Upper lobe of left lung (tissue), 6 donors: ENCODE results near the gene IRF1. TPM values are rescaled to one million over a fixed set of nuclear protein-coding genes. Genes with fewer than 3 reads are reported as not detected.

ENCODE experiments used
- ATAC-seq, 2 donors: fragments of 200-7000 bp; cut with Tn5 transposase; one replicate each; pipeline ENCODE4 v1.9.1; 2022; ENCODE audit warnings: mild to moderate bottlenecking in 2 of 2, moderate library complexity in 2 of 2; ENCODE audit not compliant: low FRiP score in 2 of 2
- DNase-seq, 2 donors: peaks; one replicate each; pipeline ENCODE4 v3.0.0-alpha.2; 2019 to 2020
- H3K27ac ChIP-seq, 4 donors: fragments of 200-600 bp; sonication (generic); one replicate each; pipeline ENCODE4 v1.5.1; 2016 to 2019
- H3K27me3 ChIP-seq, 4 donors: fragments of 200-600 bp; sonication (generic); one replicate each; pipeline ENCODE4 v1.5.1; 2017 to 2019
- H3K36me3 ChIP-seq, 4 donors: fragments of 200-600 bp; sonication (generic); one replicate each; pipeline ENCODE4 v1.5.1; 2016 to 2019
- H3K4me1 ChIP-seq, 4 donors: fragments of 200-600 bp; sonication (generic); one replicate each; pipeline ENCODE4 v1.5.1; 2018 to 2019
- H3K4me3 ChIP-seq, 4 donors: fragments of 200-600 bp; sonication (generic); one replicate each; pipeline ENCODE4 v1.5.1; 2017 to 2019; ENCODE audit warnings: mild to moderate bottlenecking in 2 of 4, moderate library complexity in 1 of 4
- H3K9me3 ChIP-seq, 4 donors: fragments of 200-600 bp; sonication (generic); one replicate each; pipeline ENCODE4 v1.5.1; 2018 to 2019
- EP300 ChIP-seq, 4 donors: sonication (generic); formaldehyde crosslinking; IDR thresholded peaks; one replicate each; pipeline ENCODE4 v1.5.1; 2017; ENCODE audit warnings: antibody characterized with exemption in 4 of 4, control low read depth in 2 of 4
- POLR2A ChIP-seq, 4 donors: fragments of 450-650 bp; IDR thresholded peaks; one replicate each; pipeline ENCODE4 v1.5.1; 2016 to 2017; ENCODE audit warnings: antibody characterized with exemption in 4 of 4, mild to moderate bottlenecking in 2 of 4
- POLR2AphosphoS5 ChIP-seq, 2 donors: sonication (generic); formaldehyde crosslinking; IDR thresholded peaks; one replicate each; pipeline ENCODE4 v1.5.1; 2017; ENCODE audit warnings: antibody characterized with exemption in 2 of 2
- WGBS, 2 donors: methylation state at CpG; one replicate each; pipeline ENCODE4 v1.1.5; 2017 to 2018; 5-methylcytosine and 5-hydroxymethylcytosine counted together
- total RNA-seq, 6 donors: library from RNA; depleted of rRNA in 4 of 6; stranded (reverse); fragments of >200 nt in 4 of 6; gene quantifications; one replicate each; pipeline versions ENCODE4 v1.1.0 to v1.2.1, GENCODE V29; 2016 to 2021
- TF ChIP-seq, protein P1 (sequence below), 6 experiments: fragments of 450-650 bp in 4 of 6; fragments of 200-600 bp in 2 of 6; sonication (generic) in 2 of 6; IDR thresholded peaks; one replicate each; pipeline ENCODE4 v1.5.1; 2016 to 2019; ENCODE audit warnings: antibody characterized with exemption in 6 of 6
- donor health status: DM: no; HTN: no; CAD: no; lungs with moderate emphysema.
- donor health status: DM: no; HTN: yes; CAD: no; lungs with severe emphysema.

The IRF1 gene
- total RNA-seq, 6 donors from 2014 or later = 42.1 to 94.3 (median 79.3) TPM

- Histone ChIP-seq H3K9me3 (no peaks in the 10 kb centered on the region), H3K27ac (peak overlapping the region; percentile 70 to 88 (median 84)), H3K4me1 (peaks cover 62 to 79% (median 71%) of the 10 kb centered on the region in 4 donors), H3K36me3 (peaks cover 0 to 7% (median 0%) of the 10 kb centered on the region in 4 donors), H3K4me3 (peak overlapping the region in 3 of 4 donors; percentile 1 to 34 (median 27)), H3K27me3 (no peaks in the 10 kb centered on the region)
- 15 to 29% methylated on average over 13 to 15 of the region's 15 CpGs for WGBS, 2 donors
- no peak for TF ChIP-seq POLR2AphosphoS5 (IDR thresholded peaks at IDR 0.05)
- TF ChIP-seq, protein P1, sequence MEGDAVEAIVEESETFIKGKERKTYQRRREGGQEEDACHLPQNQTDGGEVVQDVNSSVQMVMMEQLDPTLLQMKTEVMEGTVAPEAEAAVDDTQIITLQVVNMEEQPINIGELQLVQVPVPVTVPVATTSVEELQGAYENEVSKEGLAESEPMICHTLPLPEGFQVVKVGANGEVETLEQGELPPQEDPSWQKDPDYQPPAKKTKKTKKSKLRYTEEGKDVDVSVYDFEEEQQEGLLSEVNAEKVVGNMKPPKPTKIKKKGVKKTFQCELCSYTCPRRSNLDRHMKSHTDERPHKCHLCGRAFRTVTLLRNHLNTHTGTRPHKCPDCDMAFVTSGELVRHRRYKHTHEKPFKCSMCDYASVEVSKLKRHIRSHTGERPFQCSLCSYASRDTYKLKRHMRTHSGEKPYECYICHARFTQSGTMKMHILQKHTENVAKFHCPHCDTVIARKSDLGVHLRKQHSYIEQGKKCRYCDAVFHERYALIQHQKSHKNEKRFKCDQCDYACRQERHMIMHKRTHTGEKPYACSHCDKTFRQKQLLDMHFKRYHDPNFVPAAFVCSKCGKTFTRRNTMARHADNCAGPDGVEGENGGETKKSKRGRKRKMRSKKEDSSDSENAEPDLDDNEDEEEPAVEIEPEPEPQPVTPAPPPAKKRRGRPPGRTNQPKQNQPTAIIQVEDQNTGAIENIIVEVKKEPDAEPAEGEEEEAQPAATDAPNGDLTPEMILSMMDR (IDR thresholded peaks at IDR 0.05) = peak in 4 of 6 experiments; percentile 29 to 44 (median 36)
- TF ChIP-seq POLR2A (IDR thresholded peaks at IDR 0.05) = no peak
- DNase-seq (no peak), ATAC-seq (no peak)
Measured at GRCh38 chr5:132464156-132464939, 26.2 kb downstream of the IRF1 start.

DNA sequence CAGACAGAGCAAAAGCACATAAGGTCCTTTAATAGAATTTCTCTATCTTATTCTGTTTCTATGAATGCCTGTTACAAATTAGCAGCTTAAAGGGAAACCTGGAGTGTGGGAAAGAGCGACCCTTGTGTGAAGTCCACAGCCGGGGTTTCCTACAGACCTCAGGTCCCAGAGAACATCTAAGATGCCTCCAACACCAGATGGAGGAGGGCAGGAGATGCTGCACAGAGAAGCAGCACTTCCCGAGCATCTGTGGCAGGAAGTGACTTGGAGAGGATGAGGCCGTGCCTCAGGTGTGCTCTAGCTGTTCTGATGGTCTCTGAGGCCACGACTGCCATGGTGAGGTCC, 26.8 kb downstream of the IRF1 start:
- peaks cover 64 to 81% (median 75%) of the 10 kb centered on the region in 4 donors for H3K4me1 ChIP-seq
- H3K9me3 ChIP-seq = no peaks in the 10 kb centered on the region
- 51 to 52% methylated on average over 5 of the region's 5 CpGs for WGBS, 2 donors
- H3K4me3 ChIP-seq = peak overlapping the region in 2 of 4 donors; percentile 27 to 34
- H3K27ac ChIP-seq = peak overlapping the region; percentile 70 to 88 (median 84)
- DNase-seq = no peak
- TF ChIP-seq POLR2A (IDR thresholded peaks at IDR 0.05) = no peak
- TF ChIP-seq, protein P1 (IDR thresholded peaks at IDR 0.05) = no peak
- TF ChIP-seq POLR2AphosphoS5 (IDR thresholded peaks at IDR 0.05) = no peak
- TF ChIP-seq EP300 (IDR thresholded peaks at IDR 0.05) = no peak
- peaks cover 0 to 7% (median 0%) of the 10 kb centered on the region in 4 donors for H3K36me3 ChIP-seq
- H3K27me3 ChIP-seq = no peaks in the 10 kb centered on the region
- no peak for ATAC-seq

- Histone ChIP-seq H3K27me3 (no peaks in the 10 kb centered on the region), H3K4me3 (no peak overlapping the region), H3K36me3 (peaks cover 0 to 7% (median 0%) of the 10 kb centered on the region in 4 donors), H3K4me1 (peaks cover 70 to 84% (median 78%) of the 10 kb centered on the region in 4 donors), H3K27ac (peak overlapping the region; percentile 4 to 88 (median 78)), H3K9me3 (no peaks in the 10 kb centered on the region)
- 87 to 91% methylated on average over 10 of the region's 10 CpGs for WGBS, 2 donors
- TF ChIP-seq EP300 (IDR thresholded peaks at IDR 0.05) (no peak), POLR2A (IDR thresholded peaks at IDR 0.05) (no peak), POLR2AphosphoS5 (IDR thresholded peaks at IDR 0.05) (no peak)
- TF ChIP-seq, protein P1 (IDR thresholded peaks at IDR 0.05) = no peak
- DNase-seq (no peak), ATAC-seq (no peak)
Measured at GRCh38 chr5:132462856-132463745, 27.5 kb downstream of the IRF1 start.

GRCh38 chr5:132462333-132462732, 28.2 kb downstream of the IRF1 start:
- Histone ChIP-seq H3K27ac (peak overlapping the region in 2 of 4 donors; percentile 4 to 56), H3K27me3 (no peaks in the 10 kb centered on the region), H3K4me1 (peaks cover 75 to 84% (median 78%) of the 10 kb centered on the region in 4 donors), H3K36me3 (peaks cover 0 to 7% (median 0%) of the 10 kb centered on the region in 4 donors), H3K4me3 (no peak overlapping the region), H3K9me3 (no peaks in the 10 kb centered on the region)
- WGBS, 2 donors = 89 to 93% methylated on average over 6 of the region's 6 CpGs
- DNase-seq (no peak), ATAC-seq (no peak)
- TF ChIP-seq POLR2AphosphoS5 (IDR thresholded peaks at IDR 0.05) (no peak), POLR2A (IDR thresholded peaks at IDR 0.05) (no peak), EP300 (IDR thresholded peaks at IDR 0.05) (no peak)
- TF ChIP-seq, protein P1 (IDR thresholded peaks at IDR 0.05) = no peak
